Neural cell (in vitro differentiated cells): ENCODE results near the gene ABCA1. TPM values are rescaled to one million over a fixed set of nuclear protein-coding genes. Genes with fewer than 3 reads are reported as not detected.

Source experiments
- H2AFZ ChIP-seq: fragments of 200-600, 300-800 bp; sonication (generic), shearing (Covaris generic); 2 replicates; pipeline ENCODE4 v1.6.0; 2014; ENCODE audit warnings: low read depth, mild to moderate bottlenecking, antibody characterized with exemption, low read length, moderate library complexity
- H3F3A ChIP-seq: fragments of 200-600 bp; shearing (Covaris generic); 2 replicates; pipeline ENCODE4 v1.6.1; 2016; ENCODE audit warnings: mild to moderate bottlenecking, moderate library complexity, mixed read lengths, antibody characterized with exemption, low read length; ENCODE audit not compliant: insufficient read depth, poor library complexity, severe bottlenecking
- H3K27ac ChIP-seq: fragments of 200-600, 300-800 bp; sonication (generic), shearing (Covaris generic); 2 replicates; pipeline ENCODE4 v1.5.1; 2014; ENCODE audit warnings: mild to moderate bottlenecking, low read length, moderate library complexity
- H3K27me3 ChIP-seq: fragments of 300-800, 200-600 bp; sonication (generic), shearing (Covaris generic); 2 replicates; pipeline ENCODE4 v1.6.0; 2014; ENCODE audit warnings: mild to moderate bottlenecking, low read depth, low read length, moderate library complexity; ENCODE audit not compliant: insufficient read depth
- H3K36me3 ChIP-seq: fragments of 300-800, 200-600 bp; sonication (generic), shearing (Covaris generic); 2 replicates; pipeline ENCODE4 v1.5.1; 2014; ENCODE audit warnings: mild to moderate bottlenecking, antibody characterized with exemption, low read length, moderate library complexity; ENCODE audit not compliant: insufficient read depth
- H3K4me2 ChIP-seq: fragments of 300-800, 200-600 bp; sonication (generic), shearing (Covaris generic); 2 replicates; pipeline ENCODE4 v1.6.0; 2014; ENCODE audit warnings: mild to moderate bottlenecking, low read length
- H3K4me3 ChIP-seq: fragments of 300-800, 200-600 bp; sonication (generic), shearing (Covaris generic); 2 replicates; pipeline ENCODE4 v1.5.1; 2014; ENCODE audit warnings: mild to moderate bottlenecking, low read length, moderate library complexity
- H3K79me2 ChIP-seq: fragments of 200-600 bp; shearing (Covaris generic); replicated peaks from 2 replicates; pipeline ENCODE4 v1.6.0; 2014; ENCODE audit warnings: mild to moderate bottlenecking, low read length, moderate library complexity; ENCODE audit not compliant: insufficient read depth
- H3K9ac ChIP-seq: fragments of 300-800, 200-600 bp; sonication (generic), shearing (Covaris generic); 2 replicates; pipeline ENCODE4 v1.6.1; 2016; ENCODE audit warnings: mild to moderate bottlenecking, low read length, mixed read lengths
- H3K9me2 ChIP-seq: fragments of 200-600 bp; shearing (Covaris generic); 2 replicates; pipeline ENCODE4 v1.6.1; 2016; ENCODE audit warnings: mild to moderate bottlenecking, low read length, mixed read lengths; ENCODE audit not compliant: insufficient read depth
- H3K9me3 ChIP-seq: fragments of 200-600, 300-800 bp; sonication (generic), shearing (Covaris generic); 2 replicates; pipeline ENCODE4 v1.6.1; 2016; ENCODE audit warnings: mild to moderate bottlenecking, mixed run types, low read length, moderate library complexity, mixed read lengths
- H4K20me1 ChIP-seq: fragments of 200-600 bp; shearing (Covaris generic); 2 replicates; pipeline ENCODE4 v1.6.1; 2016; ENCODE audit warnings: mild to moderate bottlenecking, mixed run types; ENCODE audit not compliant: insufficient read depth
- CTCF ChIP-seq: fragments of 450-650 bp; IDR thresholded peaks from 2 replicates; pipeline ENCODE4 v1.5.1; 2014; ENCODE audit warnings: antibody characterized with exemption, mild to moderate bottlenecking, moderate library complexity; ENCODE audit not compliant: poor library complexity, severe bottlenecking
- EP300 ChIP-seq: fragments of 450-650 bp; conservative IDR thresholded peaks from 2 replicates; pipeline ENCODE4 v1.6.1; 2014; ENCODE audit warnings: antibody characterized with exemption, mild to moderate bottlenecking, moderate library complexity; ENCODE audit not compliant: poor library complexity, severe bottlenecking
- EZH2 ChIP-seq: fragments of 200-600, 300-800 bp; shearing (Covaris generic), sonication (generic); IDR thresholded peaks from 2 replicates; pipeline ENCODE4 v1.6.1; 2014; ENCODE audit warnings: antibody characterized with exemption, low read length, borderline replicate concordance, mild to moderate bottlenecking; ENCODE audit not compliant: insufficient read depth, poor library complexity, severe bottlenecking
- MXI1 ChIP-seq: fragments of 450-650 bp; conservative IDR thresholded peaks from 2 replicates; pipeline ENCODE4 v1.6.1; 2014; ENCODE audit warnings: antibody characterized with exemption, mild to moderate bottlenecking; ENCODE audit not compliant: poor library complexity, severe bottlenecking
- POLR2AphosphoS5 ChIP-seq: IDR thresholded peaks from 2 replicates; pipeline ENCODE4 v1.6.1; 2012
- RAD21 ChIP-seq: fragments of 450-650 bp; conservative IDR thresholded peaks from 2 replicates; pipeline ENCODE4 v1.6.1; 2014; ENCODE audit warnings: antibody characterized with exemption, mild to moderate bottlenecking, moderate library complexity
- REST ChIP-seq: IDR thresholded peaks from 2 replicates; pipeline ENCODE4 v1.6.1; 2012; ENCODE audit warnings: borderline replicate concordance
- SMC3 ChIP-seq: fragments of 450-650 bp; conservative IDR thresholded peaks from 2 replicates; pipeline ENCODE4 v1.6.1; 2014; ENCODE audit warnings: antibody characterized with exemption, mild to moderate bottlenecking, moderate library complexity; ENCODE audit not compliant: poor library complexity
- TAF1 ChIP-seq: IDR thresholded peaks from 2 replicates; pipeline ENCODE4 v1.6.1; 2012; ENCODE audit warnings: low read depth
- polyA minus RNA-seq: library from RNA; depleted of rRNA, polyadenylated mRNA; stranded (reverse); fragments of >200 nt; gene quantifications from 2 replicates; pipeline ENCODE4 v1.2.3, GENCODE V29; 2014
- polyA plus RNA-seq: library from polyadenylated mRNA; depleted of rRNA; stranded (reverse); fragments of >200 nt; gene quantifications from 2 replicates; pipeline ENCODE4 v1.2.3, GENCODE V29; 2014

ABCA1 gene
- polyA plus RNA-seq (5.1 and 5.2 TPM in 2 replicates), polyA minus RNA-seq (16.1 and 18.3 TPM in 2 replicates)

- Histone ChIP-seq H3K36me3 (no peaks in the 10 kb centered on the region), H3K9me2 (no peaks in the 10 kb centered on the region), H3K9ac (peak within 1 kb of the TSS; percentile 73), H3K27me3 (no peaks in the 10 kb centered on the region), H3K27ac (peak within 1 kb of the TSS; percentile 64), H3K79me2 (peaks cover 35% of the 10 kb centered on the region), H4K20me1 (no peaks in the 10 kb centered on the region), H3F3A (no peaks in the 10 kb centered on the region), H3K4me2 (peak within 1 kb of the TSS; percentile 82), H2AFZ (peak within 1 kb of the TSS; percentile 59), H3K4me3 (peak within 1 kb of the TSS; percentile 75), H3K9me3 (no peaks in the 10 kb centered on the region)
- no peak for TF ChIP-seq TAF1
- TF ChIP-seq MXI1 = peak; percentile 53
- TF ChIP-seq REST = no peak
- TF ChIP-seq POLR2AphosphoS5 = peak; percentile 38
These were observed at the start of gene ABCA1 for GRCh38 chr9:104927912-104928740. Gene ABCA1 (minus strand): TSS chr9:104928155. CDS start chr9:104903679, 24,476 bp downstream.

- H4K20me1 ChIP-seq = no peaks in the 10 kb centered on the region
- no peak overlapping the region for H2AFZ ChIP-seq
- H3K9me3 ChIP-seq = no peaks in the 10 kb centered on the region
- H3K79me2 ChIP-seq = no peaks in the 10 kb centered on the region
- no peaks in the 10 kb centered on the region for H3K27me3 ChIP-seq
- no peak overlapping the region for H3K4me2 ChIP-seq
- no peak overlapping the region for H3K9ac ChIP-seq
- no peaks in the 10 kb centered on the region for H3F3A ChIP-seq
- no peaks in the 10 kb centered on the region for H3K9me2 ChIP-seq
- TF ChIP-seq EZH2 (no peak), EP300 (no peak), CTCF (no peak), TAF1 (no peak), SMC3 (no peak), REST (no peak), POLR2AphosphoS5 (no peak), RAD21 (no peak), MXI1 (no peak)
- no peak overlapping the region for H3K4me3 ChIP-seq
- H3K27ac ChIP-seq = no peak overlapping the region
- no peaks in the 10 kb centered on the region for H3K36me3 ChIP-seq
These were observed 49.6 kb upstream of the ABCA1 start for GRCh38 chr9:104977580-104977979.
